IMR-90 (cell line): Measurements from ENCODE around the gene MBD3L2. TPM values are rescaled to one million over a fixed set of nuclear protein-coding genes. Genes with fewer than 3 reads are reported as not detected.

Experiments
- ATAC-seq: fragments of 200-7000 bp; cut with Tn5 transposase; 2 replicates; pipeline ENCODE4 v1.9.1; 2020; ENCODE audit warnings: low read depth, mild to moderate bottlenecking, moderate library complexity
- BruUV-seq: library from RNA; stranded (reverse); fragments of 400-500 nt; replicated peaks from 2 replicates; lab custom pipeline; 2021; lab: Mats Ljungman, UMichigan
- CTCF ChIA-PET: fragments of 300-600 bp; formaldehyde crosslinking; extraction: SDS; loops from one replicate; lab custom pipeline; 2021; ENCODE audit warnings: antibody characterized with exemption; lab: Yijun Ruan, JAX
- POLR2A ChIA-PET: fragments of 300-600 bp; sonication (Branson Sonifier 250); formaldehyde crosslinking; loops from one replicate; lab custom pipeline; 2022; ENCODE audit warnings: antibody characterized with exemption; ENCODE audit not compliant: unreplicated experiment; lab: Charles Lee
- DNase-seq: peaks from one replicate; pipeline ENCODE4 v3.0.0; 2013
- H2AFZ ChIP-seq: replicated peaks from 2 replicates; pipeline ENCODE3; 2013; ENCODE audit warnings: low read length, mild to moderate bottlenecking; ENCODE audit not compliant: poor library complexity
- H2AK5ac ChIP-seq: 2 replicates; pipeline ENCODE4 v1.6.1; 2013; ENCODE audit warnings: low read depth, low read length, inconsistent platforms
- H2AK9ac ChIP-seq: replicated peaks from 2 replicates; pipeline ENCODE3; 2013; ENCODE audit warnings: mild to moderate bottlenecking, low read depth, low read length, moderate library complexity; ENCODE audit not compliant: poor library complexity
- H2BK120ac ChIP-seq: 2 replicates; pipeline ENCODE4 v1.6.1; 2013; ENCODE audit warnings: low read depth, low read length, inconsistent platforms
- H2BK15ac ChIP-seq: 3 replicates; pipeline ENCODE4 v1.6.1; 2013; ENCODE audit warnings: low read depth, low read length, inconsistent platforms
- H2BK20ac ChIP-seq: 2 replicates; pipeline ENCODE4 v1.6.1; 2013; ENCODE audit warnings: low read depth, mild to moderate bottlenecking, inconsistent platforms, low read length, moderate library complexity
- H2BK5ac ChIP-seq: 2 replicates; pipeline ENCODE4 v1.6.1; 2013; ENCODE audit warnings: mild to moderate bottlenecking, low read depth, low read length, inconsistent platforms; ENCODE audit not compliant: poor library complexity, severe bottlenecking
- H3K14ac ChIP-seq: replicated peaks from 2 replicates; pipeline ENCODE4 v1.6.1; 2013; ENCODE audit warnings: low read depth, low read length, inconsistent platforms
- H3K18ac ChIP-seq: 2 replicates; pipeline ENCODE4 v1.6.1; 2013; ENCODE audit warnings: low read depth, low read length, control low read depth
- H3K23ac ChIP-seq: 2 replicates; pipeline ENCODE4 v1.6.1; 2013; ENCODE audit warnings: low read depth, low read length, inconsistent platforms
- H3K27ac ChIP-seq: 2 replicates; pipeline ENCODE4 v1.5.1; 2013; ENCODE audit warnings: mild to moderate bottlenecking, control low read depth, low read length; ENCODE audit not compliant: insufficient read depth
- H3K27me3 ChIP-seq: 2 replicates; pipeline ENCODE4 v1.6.1; 2013; ENCODE audit warnings: low read length; ENCODE audit not compliant: control insufficient read depth, insufficient read depth
- H3K36me3 ChIP-seq: 2 replicates; pipeline ENCODE4 v1.6.1; 2013; ENCODE audit warnings: low read length, mixed read lengths; ENCODE audit not compliant: control insufficient read depth, insufficient read depth
- H3K4ac ChIP-seq: 2 replicates; pipeline ENCODE4 v1.6.1; 2013; ENCODE audit warnings: low read depth, low read length, inconsistent platforms
- H3K4me1 ChIP-seq: 2 replicates; pipeline ENCODE4 v1.6.1; 2013; ENCODE audit warnings: low read length, mixed read lengths; ENCODE audit not compliant: control insufficient read depth, insufficient read depth
- H3K4me2 ChIP-seq: 2 replicates; pipeline ENCODE4 v1.6.1; 2013; ENCODE audit warnings: low read depth, mild to moderate bottlenecking, control low read depth, low read length, moderate library complexity
- H3K4me3 ChIP-seq: 2 replicates; pipeline ENCODE4 v1.5.1; 2013; ENCODE audit warnings: low read depth, mild to moderate bottlenecking, control low read depth, low read length, moderate library complexity; ENCODE audit not compliant: insufficient read depth
- H3K56ac ChIP-seq: 2 replicates; pipeline ENCODE4 v1.6.1; 2013; ENCODE audit warnings: low read length, inconsistent platforms; ENCODE audit not compliant: insufficient read depth; ENCODE audit errors: extremely low read depth
- H3K79me1 ChIP-seq, 2 experiments: 2 replicates each; pipeline ENCODE4 v1.6.1; 2013; ENCODE audit warnings: low read length in 2 of 2, inconsistent platforms in 1 of 2, low read depth in 1 of 2
- H3K9ac ChIP-seq: 2 replicates; pipeline ENCODE4 v1.6.1; 2013; ENCODE audit warnings: low read depth, low read length, control low read depth
- H3K9me1 ChIP-seq: 2 replicates; pipeline ENCODE4 v1.6.1; 2013; ENCODE audit warnings: low read length, inconsistent platforms; ENCODE audit not compliant: insufficient read depth
- H3K9me3 ChIP-seq: 2 replicates; pipeline ENCODE4 v1.6.1; 2013; ENCODE audit warnings: low read length; ENCODE audit not compliant: control insufficient read depth, insufficient read depth
- H4K20me1 ChIP-seq: 2 replicates; pipeline ENCODE4 v1.6.1; 2013; ENCODE audit warnings: low read length, inconsistent platforms; ENCODE audit not compliant: insufficient read depth
- H4K5ac ChIP-seq: 2 replicates; pipeline ENCODE4 v1.6.1; 2013; ENCODE audit warnings: mild to moderate bottlenecking, low read depth, low read length, control low read depth
- H4K8ac ChIP-seq, 2 experiments: 2 replicates each; pipeline ENCODE4 v1.6.1; 2013; ENCODE audit warnings: low read depth in 2 of 2, low read length in 2 of 2, control low read depth in 1 of 2, inconsistent platforms in 1 of 2
- H4K91ac ChIP-seq: 2 replicates; pipeline ENCODE4 v1.6.1; 2013; ENCODE audit warnings: low read depth, low read length, inconsistent platforms; ENCODE audit not compliant: insufficient read depth
- BHLHE40 ChIP-seq: fragments of 150-350 bp; IDR thresholded peaks from 2 replicates; pipeline ENCODE4 v1.6.1; 2016; ENCODE audit warnings: mild to moderate bottlenecking, low read depth, low read length
- RAD21 ChIP-seq: IDR thresholded peaks from 2 replicates; pipeline ENCODE4 v1.6.1; 2012; ENCODE audit warnings: low read length, improper control_type of control experiment
- RCOR1 ChIP-seq: IDR thresholded peaks from 2 replicates; pipeline ENCODE4 v1.6.1; 2012; ENCODE audit warnings: mild to moderate bottlenecking, low read length, improper control_type of control experiment; ENCODE audit not compliant: insufficient replicate concordance
- WGBS, 2 experiments: methylation state at CpG; one replicate each; pipeline versions ENCODE4 v1.1.5 to v1.1.7; 2013; ENCODE audit warnings: missing lambda C conversion rate in 2 of 2; ENCODE audit not compliant: insufficient read length in 1 of 2; ENCODE audit errors: extremely low coverage in 2 of 2; 5-methylcytosine and 5-hydroxymethylcytosine counted together
- dilution Hi-C: fragments of 300-500 bp; cut with HindIII; formaldehyde crosslinking; loops from one replicate; pipeline ENCODE4 v1.14.3; 2018; ENCODE audit warnings: low sequenced_read_pairs; ENCODE audit not compliant: unreplicated experiment
- in situ Hi-C: fragments of 300-500 bp; cut with MboI; formaldehyde crosslinking; loops from 3 replicates; pipeline ENCODE4 v1.14.3; 2019; ENCODE audit warnings: low sequenced_read_pairs, inconsistent platforms, mixed read lengths
- intact Hi-C: fragments of 100-400 bp; cut with micrococcal nuclease; formaldehyde crosslinking; loops from 2 replicates; pipeline ENCODE4 v1.10.0; 2022
- polyA plus RNA-seq, 3 experiments: library from polyadenylated mRNA; depleted of rRNA; stranded (reverse); fragments of >200 nt; gene quantifications; 2 replicates each; pipeline ENCODE4 v1.2.3, GENCODE V29; 2012; ENCODE audit warnings: low replicate concordance in 1 of 3
- total RNA-seq: library from RNA; depleted of rRNA; stranded (reverse); fragments of >200 nt; gene quantifications from 2 replicates; pipeline ENCODE4 v1.2.3, GENCODE V29; 2012

MBD3L2 gene
- total and polyA plus RNA-seq, 2 of the 4 experiments (the other 2 are of a cell fraction) = not detected

DNA sequence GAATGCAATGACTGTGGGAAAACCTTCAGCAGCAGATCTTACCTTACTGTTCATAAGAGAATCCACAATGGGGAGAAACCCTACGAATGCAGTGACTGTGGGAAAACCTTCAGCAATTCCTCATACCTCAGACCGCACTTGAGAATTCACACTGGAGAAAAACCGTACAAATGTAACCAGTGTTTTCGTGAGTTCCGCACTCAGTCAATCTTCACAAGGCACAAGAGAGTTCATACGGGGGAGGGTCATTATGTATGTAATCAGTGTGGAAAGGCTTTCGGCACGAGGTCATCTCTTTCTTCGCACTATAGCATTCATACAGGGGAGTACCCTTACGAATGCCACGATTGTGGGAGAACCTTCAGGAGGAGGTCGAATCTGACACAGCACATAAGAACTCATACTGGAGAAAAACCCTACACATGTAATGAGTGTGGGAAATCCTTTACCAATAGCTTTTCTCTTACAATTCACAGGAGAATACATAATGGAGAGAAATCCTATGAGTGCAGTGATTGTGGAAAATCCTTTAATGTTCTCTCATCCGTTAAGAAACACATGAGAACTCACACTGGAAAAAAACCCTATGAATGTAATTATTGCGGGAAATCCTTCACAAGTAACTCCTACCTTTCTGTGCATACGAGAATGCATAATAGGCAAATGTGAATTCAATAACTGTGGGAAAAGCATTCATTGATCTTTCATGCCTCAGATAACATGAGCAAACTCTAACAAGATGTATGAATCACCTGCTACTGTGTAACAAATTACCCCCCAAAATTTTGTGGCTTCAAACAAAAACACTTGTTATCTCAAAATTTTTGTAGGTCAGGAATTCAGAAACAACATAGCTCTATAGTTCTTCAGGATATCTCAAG, 34.2 kb downstream of the MBD3L2 start:
- ATAC-seq (no peak), DNase-seq (peak; percentile 38)
- intact Hi-C loops = no loop called here
- Histone ChIP-seq H3K4ac (no peak overlapping the region), H3K18ac (no peak overlapping the region), H3K4me2 (no peak overlapping the region), H2BK15ac (no peak overlapping the region), H3K36me3 (peaks cover 69% of the 10 kb centered on the region), H2AK5ac (no peak overlapping the region), H3K27ac (no peak overlapping the region), H3K9me1 (no peaks in the 10 kb centered on the region), H3K56ac (no peak overlapping the region), H4K91ac (no peak overlapping the region), H3K4me3 (no peak overlapping the region), H2AK9ac (no peak overlapping the region), H3K9ac (no peak overlapping the region), H3K4me1 (no peaks in the 10 kb centered on the region), H2BK20ac (no peak overlapping the region), H2BK120ac (no peak overlapping the region), H3K27me3 (no peaks in the 10 kb centered on the region), H3K14ac (no peak overlapping the region), H4K20me1 (no peaks in the 10 kb centered on the region), H3K79me1 (no peaks in the 10 kb centered on the region; a peak in 2 of 4 replicates), H3K23ac (no peak overlapping the region), H3K9me3 (peaks cover 89% of the 10 kb centered on the region), H2AFZ (no peak overlapping the region), H4K8ac (no peak overlapping the region), H2BK5ac (no peak overlapping the region), H4K5ac (no peak overlapping the region)
- TF ChIP-seq RCOR1 (peak; percentile 92), RAD21 (no peak), BHLHE40 (no peak)
- POLR2A ChIA-PET = no interaction called here
- dilution Hi-C loops = no loop called here
- BruUV-seq = no TSS peak
- in situ Hi-C loops = no loop called here
- CTCF ChIA-PET = interaction anchor here (0.6 kb wide), 1 partner anchor 11 kb away, joined by 5 read pairs; no protein-coding TSS in a partner anchor
- WGBS, 2 experiments = 100% methylated on average over 2 of the region's 15 CpGs; no CpG with 5 or more reads in 1 of the 2 experiments
